Prostate gland (tissue), 2 donors: ENCODE measurements around the gene SMARCD1. TPM values are rescaled to one million over a fixed set of nuclear protein-coding genes. Genes with fewer than 3 reads are reported as not detected.

ENCODE experiments used
- DNase-seq: peaks from one replicate; pipeline ENCODE4 v3.0.0-alpha.2; 2019; ENCODE audit warnings: low spot score
- H3K27ac ChIP-seq, 2 donors: fragments of 200-600 bp; sonication (generic); 2 replicates each; pipeline ENCODE4 v1.5.1; 2017 to 2019
- H3K27me3 ChIP-seq: fragments of 200-600 bp; sonication (generic); replicated peaks from 2 replicates; pipeline ENCODE4 v1.5.1; 2019; ENCODE audit not compliant: insufficient read depth
- H3K36me3 ChIP-seq, 2 donors: fragments of 200-600 bp; sonication (generic); 1 replicate in 1 of 2; 2 replicates in 1 of 2; pipeline versions ENCODE4 v1.5.1 to v1.8.1; 2017 to 2019
- H3K4me1 ChIP-seq: fragments of 200-600 bp; sonication (generic); replicated peaks from 2 replicates; pipeline ENCODE4 v1.5.1; 2019
- H3K4me3 ChIP-seq, 2 donors: fragments of 200-600 bp; sonication (generic); 2 replicates each; pipeline ENCODE4 v1.5.1; 2017 to 2019
- H3K9me3 ChIP-seq: fragments of 200-600 bp; sonication (generic); 2 replicates; pipeline ENCODE4 v1.5.1; 2017
- CTCF ChIP-seq, 4 experiments: fragments of 200-600 bp in 2 of 4; fragments of 450-650 bp in 2 of 4; sonication (generic) in 2 of 4; IDR thresholded peaks; 1 replicate in 3 of 4; 2 replicates in 1 of 4; pipeline ENCODE4 v1.5.1; 2016 to 2019; ENCODE audit warnings: antibody characterized with exemption in 4 of 4, mild to moderate bottlenecking in 2 of 4, moderate library complexity in 2 of 4
- POLR2A ChIP-seq: fragments of 450-650 bp; IDR thresholded peaks from one replicate; pipeline ENCODE4 v1.6.1; 2016; ENCODE audit warnings: antibody characterized with exemption, mild to moderate bottlenecking
- POLR2AphosphoS5 ChIP-seq: sonication (generic); formaldehyde crosslinking; IDR thresholded peaks from one replicate; pipeline ENCODE4 v1.6.1; 2017; ENCODE audit warnings: antibody characterized with exemption
- WGBS: methylation state at CpG from one replicate; pipeline ENCODE4 v1.1.5; 2018; 5-methylcytosine and 5-hydroxymethylcytosine counted together
- intact Hi-C: fragments of 100-400 bp; cut with DNase I; formaldehyde crosslinking; loops from one replicate; pipeline ENCODE4 v1.14.2; 2022
- total RNA-seq, 2 donors: library from RNA; depleted of rRNA; stranded (reverse); fragments of >200 nt; gene quantifications; one replicate each; pipeline ENCODE4 v1.1.0, GENCODE V29; 2016

The SMARCD1 gene
- total RNA-seq, 2 donors from 2014 or later = 72.9 to 90.1 TPM

- Histone ChIP-seq H3K4me3 (no peak overlapping the region), H3K27me3 (no peaks in the 10 kb centered on the region), H3K36me3 (no peaks in the 10 kb centered on the region), H3K27ac (no peak overlapping the region), H3K4me1 (no peaks in the 10 kb centered on the region), H3K9me3 (no peaks in the 10 kb centered on the region)
- DNase-seq = no peak
- intact Hi-C loops = loop anchor here (10.0 kb wide), 1 partner anchor 299 kb away; no protein-coding TSS in a partner anchor
- 87% methylated on average over 10 of the region's 10 CpGs for WGBS
- TF ChIP-seq POLR2AphosphoS5 = no peak
- no peak for TF ChIP-seq POLR2A
- no peak for TF ChIP-seq CTCF (IDR thresholded peaks at IDR 0.05)
Measured at GRCh38 chr12:50073712-50074111, 11.4 kb upstream of the SMARCD1 start.

- TF ChIP-seq CTCF (IDR thresholded peaks at IDR 0.05) = peak; percentile 66 to 96 (median 86)
- TF ChIP-seq POLR2AphosphoS5 = peak; percentile 40
- no peak for TF ChIP-seq POLR2A
- H3K4me3 ChIP-seq = no peak overlapping the region
- WGBS = 10% methylated on average over 5 of the region's 9 CpGs
- H3K9me3 ChIP-seq = no peaks in the 10 kb centered on the region
- intact Hi-C loops = loop anchor here (5.0 to 10.0 kb wide), 2 partner anchors 48 to 300 kb away; partner anchors contain the start of gene RACGAP1
- no peaks in the 10 kb centered on the region for H3K4me1 ChIP-seq
- H3K27me3 ChIP-seq = no peaks in the 10 kb centered on the region
- DNase-seq = peak; percentile 76
- no peaks in the 10 kb centered on the region for H3K36me3 ChIP-seq
- H3K27ac ChIP-seq = no peak overlapping the region
Measured at GRCh38 chr12:50074936-50075807, 10.0 kb upstream of the SMARCD1 start.

GRCh38 chr12:50075808-50076170 is 9.4 kb upstream of the SMARCD1 start:
- intact Hi-C loops = loop anchor here (2.0 to 10.0 kb wide), 3 partner anchors 48 to 301 kb away; partner anchors contain the start of gene RACGAP1
- no peaks in the 10 kb centered on the region for H3K27me3 ChIP-seq
- H3K27ac ChIP-seq = no peak overlapping the region
- no peak for DNase-seq
- no peaks in the 10 kb centered on the region for H3K36me3 ChIP-seq
- TF ChIP-seq CTCF (IDR thresholded peaks at IDR 0.05) (no peak), POLR2A (no peak), POLR2AphosphoS5 (no peak)
- H3K4me1 ChIP-seq = no peaks in the 10 kb centered on the region
- H3K4me3 ChIP-seq = no peak overlapping the region
- WGBS = 86% methylated on average over 1 of the region's 1 CpG
- H3K9me3 ChIP-seq = no peaks in the 10 kb centered on the region

GRCh38 chr12:50077099-50077498 is 8.0 kb upstream of the SMARCD1 start:
- no peak overlapping the region for H3K27ac ChIP-seq
- no peaks in the 10 kb centered on the region for H3K9me3 ChIP-seq
- no peak overlapping the region for H3K4me3 ChIP-seq
- no peaks in the 10 kb centered on the region for H3K36me3 ChIP-seq
- no peak for DNase-seq
- H3K27me3 ChIP-seq = no peaks in the 10 kb centered on the region
- 90% methylated on average over 12 of the region's 12 CpGs for WGBS
- H3K4me1 ChIP-seq = no peaks in the 10 kb centered on the region
- TF ChIP-seq POLR2A (no peak), POLR2AphosphoS5 (no peak), CTCF (IDR thresholded peaks at IDR 0.05) (no peak)
- intact Hi-C loops = loop anchor here (2.0 to 10.0 kb wide), 3 partner anchors 50 to 302 kb away; partner anchors contain the start of gene RACGAP1
